DND-41 (cell line): Measurements from ENCODE around the gene EPHB2.

Source experiments
- CTCF ChIP-seq: IDR thresholded peaks from 2 replicates; pipeline ENCODE4 v1.5.1; 2012; ENCODE audit warnings: borderline replicate concordance, low read length, moderate library complexity, mild to moderate bottlenecking; ENCODE audit not compliant: poor library complexity, severe bottlenecking; ENCODE audit errors: extremely low read depth
- EZH2 ChIP-seq: IDR thresholded peaks from 3 replicates; pipeline ENCODE4 v1.6.1; 2012; ENCODE audit warnings: borderline replicate concordance, low read depth, mild to moderate bottlenecking, moderate library complexity, low read length, inconsistent platforms; ENCODE audit not compliant: severe bottlenecking

- TF ChIP-seq CTCF (no peak), EZH2 (no peak)
Measured at GRCh38 chr1:22835636-22836319, 125.1 kb downstream of the EPHB2 start.
